Testis (tissue), 2 donors: ENCODE results near the gene DLG2.

Experiments used
- CTCF ChIP-seq, 3 experiments: fragments of 450-650 bp in 2 of 3; fragments of 200-600 bp in 1 of 3; sonication (generic) in 1 of 3; IDR thresholded peaks; one replicate each; pipeline ENCODE4 v1.5.1; 2016 to 2019; ENCODE audit warnings: antibody characterized with exemption in 3 of 3, mild to moderate bottlenecking in 2 of 3, moderate library complexity in 1 of 3
- POLR2A ChIP-seq: fragments of 450-650 bp; IDR thresholded peaks from one replicate; pipeline ENCODE4 v1.6.1; 2017; ENCODE audit warnings: antibody characterized with exemption, mild to moderate bottlenecking, moderate library complexity

GRCh38 chr11:83480811-83481210 lies 2146.3 kb downstream of the DLG2 start:
- TF ChIP-seq CTCF (IDR thresholded peaks at IDR 0.05) (no peak), POLR2A (no peak)
